Astrocyte (in vitro differentiated cells and primary cell): ENCODE data around the gene AMER3. TPM values are rescaled to one million over a fixed set of nuclear protein-coding genes. Genes with fewer than 3 reads are reported as not detected.

Experiments
- DNase-seq: peaks from one replicate; pipeline ENCODE4 v3.0.0-alpha.2; 2010; ENCODE audit warnings: low read depth
- FAIRE-seq: peaks from 2 replicates; lab custom pipeline; 2011; peaks lifted over from hg19 to GRCh38; lab: Jason Lieb, UNC
- H2AFZ ChIP-seq: 2 replicates; pipeline ENCODE4 v1.6.0; 2012; ENCODE audit warnings: low read depth, low read length, inconsistent platforms
- H3K27ac ChIP-seq: 2 replicates; pipeline ENCODE4 v1.5.1; 2011; ENCODE audit warnings: low read depth, low read length, inconsistent platforms
- H3K27me3 ChIP-seq: 2 replicates; pipeline ENCODE4 v1.6.0; 2011; ENCODE audit warnings: low read length, inconsistent platforms; ENCODE audit not compliant: insufficient read depth
- H3K36me3 ChIP-seq: 2 replicates; pipeline ENCODE4 v1.5.1; 2011; ENCODE audit warnings: low read length, inconsistent platforms; ENCODE audit not compliant: insufficient read depth
- H3K4me1 ChIP-seq: 2 replicates; pipeline ENCODE4 v1.5.1; 2011; ENCODE audit warnings: low read length, inconsistent platforms; ENCODE audit not compliant: insufficient read depth
- H3K4me2 ChIP-seq: 2 replicates; pipeline ENCODE4 v1.6.0; 2012; ENCODE audit warnings: low read length, inconsistent platforms
- H3K4me3 ChIP-seq: 2 replicates; pipeline ENCODE4 v1.5.1; 2011; ENCODE audit warnings: low read depth, mild to moderate bottlenecking, low read length, inconsistent platforms; ENCODE audit not compliant: insufficient read depth
- H3K79me2 ChIP-seq: 2 replicates; pipeline ENCODE4 v1.6.0; 2012; ENCODE audit warnings: mild to moderate bottlenecking, low read length, inconsistent platforms; ENCODE audit not compliant: insufficient read depth
- H3K9ac ChIP-seq: 2 replicates; pipeline ENCODE4 v1.6.0; 2012; ENCODE audit warnings: mild to moderate bottlenecking, low read length, inconsistent platforms
- H3K9me3 ChIP-seq: 2 replicates; pipeline ENCODE4 v1.5.1; 2012; ENCODE audit warnings: low read depth, mild to moderate bottlenecking, low read length, inconsistent platforms; ENCODE audit not compliant: insufficient read depth
- H4K20me1 ChIP-seq: 2 replicates; pipeline ENCODE4 v1.6.0; 2012; ENCODE audit warnings: low read length, inconsistent platforms; ENCODE audit not compliant: insufficient read depth
- H3K27ac Mint-ChIP-seq: one replicate; pipeline ENCODE4 v1.8.0; 2021; ENCODE audit warnings: mild to moderate bottlenecking, mixed read lengths; ENCODE audit not compliant: unreplicated experiment
- H3K27me3 Mint-ChIP-seq: one replicate; pipeline ENCODE4 v1.8.0; 2021; ENCODE audit warnings: low read depth, mixed read lengths; ENCODE audit not compliant: unreplicated experiment
- H3K36me3 Mint-ChIP-seq: one replicate; pipeline ENCODE4 v1.8.0; 2021; ENCODE audit warnings: low read depth, mixed read lengths; ENCODE audit not compliant: unreplicated experiment
- H3K4me1 Mint-ChIP-seq: one replicate; pipeline ENCODE4 v1.8.0; 2021; ENCODE audit warnings: low read depth, mixed read lengths; ENCODE audit not compliant: unreplicated experiment
- H3K4me3 Mint-ChIP-seq: one replicate; pipeline ENCODE4 v1.8.0; 2021; ENCODE audit warnings: mild to moderate bottlenecking, moderate library complexity, mixed read lengths; ENCODE audit not compliant: unreplicated experiment
- H3K9me3 Mint-ChIP-seq: one replicate; pipeline ENCODE4 v1.8.0; 2021; ENCODE audit warnings: mild to moderate bottlenecking, mixed read lengths; ENCODE audit not compliant: unreplicated experiment
- CTCF ChIP-seq: IDR thresholded peaks from 2 replicates; pipeline ENCODE4 v1.5.1; 2011; ENCODE audit warnings: low read depth, mild to moderate bottlenecking, inconsistent platforms, low read length, moderate library complexity; ENCODE audit not compliant: insufficient read depth
- EZH2 ChIP-seq: IDR thresholded peaks from 2 replicates; pipeline ENCODE4 v1.6.1; 2012; ENCODE audit warnings: mild to moderate bottlenecking, low read length, inconsistent platforms; ENCODE audit not compliant: insufficient read depth
- total RNA-seq: library from RNA; stranded (reverse); gene quantifications from 2 replicates; pipeline ENCODE4 v1.2.1, GENCODE V29; 2021

Gene AMER3
- total RNA-seq, 1 donor from 2014 or later = not detected

- no peaks in the 10 kb centered on the region for H3K36me3 Mint-ChIP-seq
- no peaks in the 10 kb centered on the region for H4K20me1 ChIP-seq
- H3K27me3 ChIP-seq = peaks cover 2% of the 10 kb centered on the region
- peaks cover 25% of the 10 kb centered on the region for H3K27me3 Mint-ChIP-seq
- DNase-seq (no peak), FAIRE-seq (no peak)
- no peak overlapping the region for H3K27ac Mint-ChIP-seq
- H3K9me3 Mint-ChIP-seq = no peaks in the 10 kb centered on the region
- no peaks in the 10 kb centered on the region for H3K9me3 ChIP-seq
- H3K27ac ChIP-seq = no peak overlapping the region
- H2AFZ ChIP-seq = no peak overlapping the region
- no peak overlapping the region for H3K4me3 Mint-ChIP-seq
- no peak for TF ChIP-seq CTCF
- no peak for TF ChIP-seq EZH2
- H3K79me2 ChIP-seq = no peaks in the 10 kb centered on the region
- no peak overlapping the region for H3K4me2 ChIP-seq
- H3K4me1 ChIP-seq = peaks cover 7% of the 10 kb centered on the region
- H3K9ac ChIP-seq = no peak overlapping the region
- peaks cover 12% of the 10 kb centered on the region for H3K4me1 Mint-ChIP-seq
- H3K4me3 ChIP-seq = no peak overlapping the region
- no peaks in the 10 kb centered on the region for H3K36me3 ChIP-seq
These were observed 44.0 kb downstream of the AMER3 start for GRCh38 chr2:130799295-130799694.

GRCh38 chr2:130805613-130806012 lies 50.3 kb downstream of the AMER3 start:
- H3K36me3 Mint-ChIP-seq = no peaks in the 10 kb centered on the region
- peaks cover 24% of the 10 kb centered on the region for H3K27me3 Mint-ChIP-seq
- H3K27ac Mint-ChIP-seq = no peak overlapping the region
- Histone ChIP-seq H3K4me3 (no peak overlapping the region), H2AFZ (no peak overlapping the region), H3K4me2 (no peak overlapping the region), H4K20me1 (no peaks in the 10 kb centered on the region), H3K36me3 (no peaks in the 10 kb centered on the region), H3K27me3 (peaks cover 2% of the 10 kb centered on the region), H3K27ac (no peak overlapping the region), H3K9ac (no peak overlapping the region), H3K79me2 (no peaks in the 10 kb centered on the region), H3K4me1 (no peaks in the 10 kb centered on the region), H3K9me3 (no peaks in the 10 kb centered on the region)
- DNase-seq = no peak
- no peaks in the 10 kb centered on the region for H3K9me3 Mint-ChIP-seq
- no peak overlapping the region for H3K4me3 Mint-ChIP-seq
- peaks cover 5% of the 10 kb centered on the region for H3K4me1 Mint-ChIP-seq
- TF ChIP-seq CTCF = no peak
- TF ChIP-seq EZH2 = no peak
- FAIRE-seq = no peak

- Histone ChIP-seq H3K79me2 (no peaks in the 10 kb centered on the region), H3K4me3 (no peak overlapping the region), H3K27ac (no peak overlapping the region), H3K4me2 (no peak overlapping the region), H3K36me3 (no peaks in the 10 kb centered on the region), H4K20me1 (no peaks in the 10 kb centered on the region), H3K9me3 (no peaks in the 10 kb centered on the region), H3K9ac (no peak overlapping the region), H3K4me1 (no peaks in the 10 kb centered on the region), H2AFZ (no peak overlapping the region), H3K27me3 (peaks cover under 1% of the 10 kb centered on the region)
- TF ChIP-seq EZH2 (no peak), CTCF (no peak)
- Mint-ChIP-seq H3K27ac (no peak overlapping the region), H3K9me3 (no peaks in the 10 kb centered on the region), H3K4me3 (no peak overlapping the region), H3K27me3 (peaks cover 28% of the 10 kb centered on the region), H3K4me1 (peaks cover 5% of the 10 kb centered on the region), H3K36me3 (no peaks in the 10 kb centered on the region)
- DNase-seq (no peak), FAIRE-seq (no peak)
These were observed 51.0 kb downstream of the AMER3 start for GRCh38 chr2:130806370-130806769.
